GM19351 (cell line): Measurements from ENCODE around the gene BTBD19.
"Not testable (repeated sequence)": the region's sequence is repeated elsewhere in the genome, so short reads cannot be mapped to it uniquely, and the experiment has no call there.

ENCODE experiments used
- ATAC-seq: cut with Tn5 transposase; IDR thresholded peaks from one replicate; pipeline ENCODE4 v1.9.1; 2021; ENCODE audit warnings: mild to moderate bottlenecking, moderate library complexity; ENCODE audit not compliant: unreplicated experiment

The BTBD19 gene

DNA sequence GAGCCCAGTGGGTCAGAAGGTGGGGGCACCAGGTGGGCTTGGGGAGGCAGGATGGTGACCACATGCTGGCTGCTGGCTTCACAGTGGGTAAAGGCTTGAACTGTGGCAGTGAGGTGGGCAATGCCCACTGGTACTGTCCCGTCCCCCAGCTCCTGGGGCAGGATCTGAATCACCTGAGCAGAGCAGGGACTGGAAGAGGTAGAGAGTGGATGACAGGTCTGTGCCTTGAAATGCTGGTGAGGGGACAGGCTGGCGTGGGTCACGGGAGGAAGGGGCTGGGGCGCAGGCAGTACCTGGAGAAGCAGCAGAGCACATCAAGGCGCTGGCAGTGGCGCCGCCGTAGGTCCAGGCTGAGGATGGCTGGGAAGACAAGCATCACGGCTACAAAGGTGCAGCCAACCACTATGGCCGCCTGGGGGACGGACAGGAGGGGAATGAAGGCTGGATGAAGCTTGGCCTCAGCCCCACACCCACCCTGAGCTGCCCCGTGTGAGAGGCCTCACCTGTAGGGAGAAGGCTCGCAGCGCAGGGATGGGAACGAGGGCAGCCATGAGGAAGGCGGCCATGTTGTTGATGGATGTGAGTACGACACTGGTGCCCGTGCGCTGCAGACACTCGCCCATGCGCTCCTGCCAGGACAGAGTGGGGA, 19.8 kb downstream of the BTBD19 start:
- ATAC-seq, result no peak

DNA sequence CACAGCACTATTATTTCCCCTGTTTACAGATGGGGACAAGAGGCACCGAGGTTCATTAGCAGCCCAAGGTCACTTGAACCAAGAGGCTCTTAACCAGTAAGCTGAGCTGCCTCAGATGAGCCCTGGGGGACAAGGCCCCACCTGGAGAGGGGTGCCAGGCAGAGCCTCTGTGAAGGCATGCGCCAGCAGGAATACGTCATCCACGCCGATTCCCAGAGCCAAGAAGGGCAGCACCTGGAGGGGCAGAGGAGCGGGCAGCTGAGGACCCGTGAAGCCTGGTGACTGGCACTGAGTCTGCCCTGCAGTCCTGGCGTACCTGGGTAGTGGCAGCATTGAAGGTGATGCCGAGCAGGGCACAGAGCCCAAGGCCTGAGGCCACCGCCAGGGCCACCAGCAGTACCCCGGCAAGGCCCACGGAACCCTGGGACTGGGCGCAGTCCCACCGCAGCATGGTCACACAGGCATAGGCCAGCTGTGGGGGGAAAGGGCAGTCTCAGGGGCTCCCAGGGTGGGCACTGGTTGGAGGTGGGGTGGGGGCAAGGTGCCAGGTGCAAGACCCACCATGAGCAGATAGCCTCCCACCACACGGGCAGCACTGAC, 20.6 kb downstream of the BTBD19 start:
- ATAC-seq, result no peak

DNA sequence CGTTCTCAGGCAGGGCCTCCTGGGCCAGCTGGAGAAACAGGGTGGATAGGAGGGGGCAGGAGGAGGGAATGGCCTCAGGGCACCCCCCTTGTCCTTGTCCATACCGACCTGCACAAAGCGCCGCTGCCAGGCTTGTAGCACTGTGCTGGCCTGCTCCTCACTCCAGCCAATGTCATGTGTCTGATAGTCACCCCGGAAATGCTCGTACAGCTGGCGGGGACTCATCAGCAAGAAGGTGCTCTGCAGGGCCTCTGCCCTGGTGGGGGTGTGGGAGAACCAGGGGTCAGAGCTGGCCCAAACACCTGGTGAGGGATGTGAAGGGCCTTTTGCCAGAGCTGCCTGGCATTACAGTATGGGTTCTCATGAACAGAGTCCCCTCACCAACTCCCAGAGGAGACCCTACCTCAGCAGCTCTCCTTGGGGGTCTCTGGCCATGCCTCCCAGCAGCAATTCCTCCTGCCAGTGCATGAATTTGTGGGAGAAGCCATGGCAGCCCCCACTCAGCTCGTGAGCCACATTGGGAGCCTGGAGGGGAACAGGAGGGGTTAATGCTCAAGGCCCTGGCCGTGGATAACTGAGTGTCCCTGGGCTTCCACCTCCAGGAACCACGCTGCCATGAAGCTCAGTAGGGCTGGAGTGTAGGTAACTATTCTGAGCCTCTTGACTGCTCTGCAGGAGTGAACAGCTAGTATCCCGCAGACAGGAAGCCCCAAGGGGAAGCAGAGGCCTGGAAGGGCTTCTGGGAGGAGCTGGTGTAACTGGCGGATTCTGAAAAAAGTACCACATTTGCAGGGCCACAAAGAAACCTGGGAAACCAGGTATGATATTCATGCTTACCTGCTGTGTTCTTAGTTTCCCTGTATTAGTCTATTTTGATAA, 21.4 kb downstream of the BTBD19 start:
- ATAC-seq, result no peak

- ATAC-seq, result no peak
These were observed 22.6 kb downstream of the BTBD19 start for GRCh38 chr1:44830900-44831304.

DNA sequence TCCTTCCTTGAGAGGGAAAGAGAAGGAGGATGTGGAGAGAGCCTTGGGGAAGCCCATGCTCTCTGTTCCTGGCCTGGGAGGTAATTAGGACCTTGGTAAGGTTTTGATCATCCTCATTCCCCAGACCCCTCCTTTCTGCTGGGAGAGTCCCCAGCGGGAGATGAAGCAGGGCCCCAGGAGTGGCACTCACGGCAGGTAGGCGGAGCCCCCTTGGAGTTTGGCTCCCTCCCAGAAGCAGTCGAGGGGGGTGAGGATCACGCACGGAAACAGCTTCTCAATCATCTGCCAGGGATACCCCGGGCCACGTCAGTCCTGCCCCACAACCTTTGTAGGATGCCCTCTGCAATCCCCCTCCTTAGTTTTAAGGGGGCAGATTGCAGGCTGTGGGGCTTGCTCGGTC, 23.2 kb downstream of the BTBD19 start:
- no peak for ATAC-seq

GRCh38 chr1:44832056-44832705, 23.9 kb downstream of the BTBD19 start:
- ATAC-seq, result no peak

DNA sequence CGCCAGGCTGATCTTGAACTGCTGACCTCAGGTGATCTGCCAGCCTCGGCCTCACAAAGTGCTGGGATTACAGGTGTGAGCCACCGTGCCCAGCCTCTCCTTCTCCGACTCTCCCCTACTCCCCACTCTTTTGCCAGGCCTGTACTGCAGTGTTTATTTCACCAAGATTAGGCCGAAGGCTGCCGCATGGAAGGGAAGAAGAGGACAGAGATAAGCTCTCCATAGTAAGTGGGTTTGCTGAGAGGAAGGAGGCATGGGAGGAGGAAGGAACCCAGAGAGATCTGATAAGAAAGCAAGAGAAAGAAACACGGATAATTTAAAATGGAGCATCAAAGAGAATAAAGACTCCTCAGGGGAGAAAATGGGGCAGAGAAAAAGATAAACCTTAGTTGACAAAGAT, 26.0 kb downstream of the BTBD19 start:
- no peak for ATAC-seq

DNA sequence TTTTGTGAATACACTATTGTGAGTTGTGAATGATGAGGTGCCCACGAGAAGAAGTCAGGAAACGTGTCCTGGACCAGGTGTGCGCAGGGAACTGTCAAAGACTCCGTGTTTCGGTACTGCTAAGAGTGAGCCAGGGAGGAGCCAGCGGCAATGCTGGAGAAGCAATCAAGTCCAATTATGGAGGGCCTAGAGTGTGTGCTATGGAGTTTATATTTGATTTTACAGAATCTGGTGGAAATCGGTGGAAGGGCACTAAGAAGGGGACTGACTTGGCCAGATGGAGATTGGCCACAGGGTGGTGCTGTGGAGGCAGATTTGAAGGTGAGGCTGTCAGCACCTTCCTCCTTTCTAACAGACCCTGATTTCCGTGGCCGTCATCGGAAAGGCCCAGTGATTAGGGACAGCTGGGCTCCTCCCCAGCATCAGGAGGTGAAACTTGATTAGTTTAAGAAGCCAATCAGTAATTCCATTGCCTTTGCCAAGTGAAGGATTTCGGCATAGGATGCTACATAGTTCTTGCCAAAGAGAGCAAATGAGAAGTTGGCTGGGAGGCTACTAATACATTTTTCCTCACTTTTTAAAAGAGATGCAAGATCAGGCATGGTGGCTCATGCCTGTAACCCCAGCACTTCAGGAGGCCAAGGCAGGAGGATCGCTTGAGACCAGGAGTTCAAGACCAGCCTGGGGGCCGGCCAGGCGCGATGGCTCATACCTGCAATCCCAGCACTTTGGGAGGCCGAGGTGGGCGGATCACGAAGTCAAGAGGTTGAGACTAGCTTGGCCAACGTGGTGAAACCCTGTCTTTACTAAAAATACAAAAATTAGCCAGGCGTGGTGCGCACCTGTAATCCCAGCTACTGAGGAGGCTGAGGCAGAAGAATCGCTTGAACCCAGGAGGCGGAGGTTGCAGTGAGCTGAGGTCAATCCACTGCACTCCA, 27.7 kb downstream of the BTBD19 start:
- peak; percentile 51 for ATAC-seq

- not testable (repeated sequence) for ATAC-seq
These were observed 30.0 kb downstream of the BTBD19 start for GRCh38 chr1:44838294-44838693.

DNA sequence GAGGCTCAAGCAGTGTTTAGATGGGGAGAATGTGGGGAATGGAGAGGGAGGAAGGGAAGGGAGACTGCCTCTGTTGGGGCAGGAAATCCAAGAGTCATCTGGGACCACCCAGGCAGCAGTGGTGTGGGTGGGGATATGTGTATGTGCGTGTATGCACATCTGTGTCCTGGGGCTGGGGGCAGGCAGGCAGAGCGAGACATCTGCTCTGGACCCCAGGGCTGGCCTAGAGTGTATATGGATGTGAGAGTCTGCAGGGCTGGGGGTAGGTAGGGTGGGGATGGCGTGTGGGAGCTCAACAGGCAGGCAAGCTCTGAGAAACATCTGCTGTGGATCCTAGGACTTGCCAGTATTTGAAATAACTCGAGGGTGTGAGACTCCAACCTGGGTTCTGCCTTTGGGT, 31.3 kb downstream of the BTBD19 start:
- ATAC-seq, result no peak

GRCh38 chr1:44842486-44842861, 34.2 kb downstream of the BTBD19 start:
- ATAC-seq, result no peak

DNA sequence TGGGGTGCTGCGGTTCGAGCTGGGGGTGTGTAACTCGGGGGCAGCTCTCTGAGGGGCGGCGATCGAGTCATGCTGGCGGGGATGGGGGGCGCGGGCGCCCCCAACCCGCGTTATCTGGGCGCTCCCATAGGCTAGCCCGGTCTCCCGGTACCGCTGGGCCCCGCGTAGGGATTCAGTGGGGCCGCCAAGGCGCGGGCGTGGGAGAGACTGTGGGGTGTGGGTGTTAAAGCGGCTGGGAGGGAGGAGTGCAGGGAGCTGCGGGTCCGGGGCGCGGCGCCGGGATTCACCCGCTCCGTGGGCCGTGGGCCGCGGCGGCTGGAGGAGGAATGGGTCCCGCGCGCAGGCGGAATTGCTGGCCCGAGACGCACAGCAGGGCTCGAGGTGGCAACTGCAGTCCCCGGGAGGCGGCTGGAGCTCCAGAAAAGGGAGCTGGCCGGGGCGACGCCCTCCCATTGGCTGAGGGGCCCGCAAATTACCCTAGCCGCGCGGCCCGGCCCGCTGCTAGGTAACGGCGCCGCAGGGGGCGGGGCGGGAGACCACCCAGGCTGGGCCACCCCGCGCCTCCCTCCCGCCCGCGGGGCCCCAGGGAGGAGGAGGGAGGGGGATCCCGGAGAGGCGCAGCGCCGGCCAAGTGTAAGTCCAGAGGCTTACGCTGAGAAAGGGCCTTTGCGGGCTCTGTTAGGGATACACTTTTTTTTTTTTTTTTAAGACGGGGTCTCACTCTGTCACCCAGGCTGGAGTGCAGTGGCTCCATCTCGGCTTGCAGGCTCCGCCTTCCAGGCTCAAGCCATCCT, 34.7 kb downstream of the BTBD19 start, which contains the start of gene PTCH2:
PTCH2 (minus strand) TSS at position 392 of the 794 bp plus-strand sequence; CDS start at position 71, 321 bp downstream.
- no peak for ATAC-seq

DNA sequence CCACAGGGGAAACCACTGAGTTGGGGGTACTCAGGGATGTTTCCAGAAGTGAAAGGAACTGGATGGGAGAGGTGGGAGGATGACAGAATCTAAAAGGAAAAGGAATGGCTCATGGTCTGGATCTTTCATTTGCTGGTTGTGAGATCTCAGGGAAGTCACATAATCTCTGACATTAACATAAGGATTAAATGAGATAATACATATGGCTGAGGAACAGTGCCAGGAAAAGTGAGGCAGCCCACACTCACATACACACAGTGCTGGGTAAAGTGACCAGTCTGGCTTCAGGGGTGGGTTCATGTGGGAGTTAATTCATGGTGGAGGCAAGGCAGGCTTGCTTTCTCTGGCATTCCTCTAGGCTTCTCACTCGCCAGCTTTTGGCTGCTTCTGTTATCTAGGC, 38.7 kb downstream of the BTBD19 start:
- no peak for ATAC-seq

GRCh38 chr1:44847845-44848244, 39.5 kb downstream of the BTBD19 start:
- ATAC-seq, result no peak

- ATAC-seq, result no peak
These were observed 40.3 kb downstream of the BTBD19 start for GRCh38 chr1:44848456-44849181.

DNA sequence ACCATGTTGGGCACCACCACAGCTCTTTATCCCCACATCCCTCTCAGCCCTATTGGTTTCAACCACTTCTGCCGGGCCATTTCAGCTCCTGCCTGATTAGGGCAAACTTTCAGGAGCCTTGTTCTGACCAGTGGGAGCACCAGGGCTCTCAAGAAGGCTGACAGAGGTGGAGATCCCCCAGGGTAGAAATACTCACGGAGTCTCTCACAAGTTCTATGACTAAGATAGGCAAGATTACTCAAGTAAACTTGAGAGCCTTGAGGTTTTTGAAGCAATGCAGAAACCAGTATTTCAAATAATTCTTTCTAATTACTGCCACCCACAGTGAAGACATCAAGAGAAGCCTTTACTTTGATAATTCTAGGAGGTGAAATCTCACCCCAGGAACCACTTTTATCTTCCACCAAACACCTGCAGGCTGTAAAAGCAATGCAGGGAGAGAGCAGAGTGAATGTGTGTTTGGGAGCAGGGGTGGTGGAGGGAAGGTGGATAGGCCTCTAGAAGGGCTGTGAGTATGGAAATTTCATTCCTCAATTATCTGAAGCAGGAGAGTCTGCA, 41.3 kb downstream of the BTBD19 start:
- ATAC-seq, result no peak

DNA sequence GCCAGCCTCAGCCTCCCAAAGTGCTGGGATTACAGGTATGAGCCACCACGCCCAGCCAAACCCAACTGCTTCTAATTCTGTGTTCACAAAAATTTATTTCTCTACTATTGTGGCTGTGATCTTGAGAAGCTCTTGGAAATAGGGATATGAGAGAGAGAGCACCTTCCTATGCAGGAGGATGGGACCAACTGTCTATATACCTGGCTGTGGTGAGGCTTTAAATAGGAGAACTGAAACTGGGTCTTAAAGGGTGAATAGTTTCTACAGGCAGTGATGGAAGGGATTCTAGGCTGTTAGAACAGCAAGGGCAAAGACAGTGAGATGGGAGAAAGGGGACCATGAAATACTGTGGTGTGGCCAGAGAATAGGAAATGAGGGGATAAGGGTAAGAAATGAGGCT, 43.0 kb downstream of the BTBD19 start:
- no peak for ATAC-seq

DNA sequence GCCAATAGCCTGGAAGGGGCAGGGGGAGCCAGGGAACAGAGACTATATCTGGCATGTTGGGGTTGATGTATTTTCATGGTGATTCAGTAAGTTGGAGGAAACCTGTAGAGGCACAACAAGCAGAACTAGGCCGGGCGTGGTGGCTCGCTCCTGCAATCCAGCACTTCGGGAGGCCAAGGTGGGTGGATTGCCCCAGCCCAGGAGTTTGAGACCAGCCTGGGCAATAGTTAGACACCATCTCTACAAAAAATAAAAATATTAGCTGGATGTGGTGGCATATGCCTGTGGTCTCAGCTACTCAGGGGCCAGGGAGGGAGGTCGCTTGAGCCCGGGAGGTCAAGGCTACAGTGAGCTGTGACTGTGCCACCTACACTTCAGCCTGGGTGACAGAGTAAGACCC, 44.9 kb downstream of the BTBD19 start:
- ATAC-seq, result no peak

DNA sequence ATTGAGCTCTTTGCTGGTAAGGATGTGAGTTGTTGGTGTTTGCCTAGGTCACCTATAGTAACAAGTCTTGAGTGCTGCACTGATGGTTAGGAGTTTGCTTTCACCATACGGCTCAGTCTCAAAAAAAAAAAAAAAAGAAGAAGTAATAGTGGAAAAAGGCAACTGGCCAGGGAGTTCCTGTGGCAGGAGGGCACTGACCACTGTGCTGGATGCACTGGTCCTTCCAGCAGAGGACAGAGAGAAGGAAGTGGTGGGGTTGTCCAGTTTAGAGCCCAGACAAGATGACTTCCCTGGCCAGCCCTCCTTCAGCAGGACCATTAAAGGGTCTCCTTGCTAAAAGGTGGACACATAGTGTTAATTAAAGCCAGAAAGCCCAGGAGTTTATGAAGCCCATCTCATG, 46.6 kb downstream of the BTBD19 start:
- no peak for ATAC-seq
